Neural cell (in vitro differentiated cells): ENCODE results near the gene SEC61B. TPM values are rescaled to one million over a fixed set of nuclear protein-coding genes. Genes with fewer than 3 reads are reported as not detected.

ENCODE experiments used
- H2AFZ ChIP-seq: fragments of 200-600, 300-800 bp; sonication (generic), shearing (Covaris generic); 2 replicates; pipeline ENCODE4 v1.6.0; 2014; ENCODE audit warnings: low read depth, mild to moderate bottlenecking, antibody characterized with exemption, low read length, moderate library complexity
- H3F3A ChIP-seq: fragments of 200-600 bp; shearing (Covaris generic); 2 replicates; pipeline ENCODE4 v1.6.1; 2016; ENCODE audit warnings: mild to moderate bottlenecking, moderate library complexity, mixed read lengths, antibody characterized with exemption, low read length; ENCODE audit not compliant: insufficient read depth, poor library complexity, severe bottlenecking
- H3K27ac ChIP-seq: fragments of 200-600, 300-800 bp; sonication (generic), shearing (Covaris generic); 2 replicates; pipeline ENCODE4 v1.5.1; 2014; ENCODE audit warnings: mild to moderate bottlenecking, low read length, moderate library complexity
- H3K27me3 ChIP-seq: fragments of 300-800, 200-600 bp; sonication (generic), shearing (Covaris generic); 2 replicates; pipeline ENCODE4 v1.6.0; 2014; ENCODE audit warnings: mild to moderate bottlenecking, low read depth, low read length, moderate library complexity; ENCODE audit not compliant: insufficient read depth
- H3K36me3 ChIP-seq: fragments of 300-800, 200-600 bp; sonication (generic), shearing (Covaris generic); 2 replicates; pipeline ENCODE4 v1.5.1; 2014; ENCODE audit warnings: mild to moderate bottlenecking, antibody characterized with exemption, low read length, moderate library complexity; ENCODE audit not compliant: insufficient read depth
- H3K4me2 ChIP-seq: fragments of 300-800, 200-600 bp; sonication (generic), shearing (Covaris generic); 2 replicates; pipeline ENCODE4 v1.6.0; 2014; ENCODE audit warnings: mild to moderate bottlenecking, low read length
- H3K4me3 ChIP-seq: fragments of 300-800, 200-600 bp; sonication (generic), shearing (Covaris generic); 2 replicates; pipeline ENCODE4 v1.5.1; 2014; ENCODE audit warnings: mild to moderate bottlenecking, low read length, moderate library complexity
- H3K79me2 ChIP-seq: fragments of 200-600 bp; shearing (Covaris generic); replicated peaks from 2 replicates; pipeline ENCODE4 v1.6.0; 2014; ENCODE audit warnings: mild to moderate bottlenecking, low read length, moderate library complexity; ENCODE audit not compliant: insufficient read depth
- H3K9ac ChIP-seq: fragments of 300-800, 200-600 bp; sonication (generic), shearing (Covaris generic); 2 replicates; pipeline ENCODE4 v1.6.1; 2016; ENCODE audit warnings: mild to moderate bottlenecking, low read length, mixed read lengths
- H3K9me2 ChIP-seq: fragments of 200-600 bp; shearing (Covaris generic); 2 replicates; pipeline ENCODE4 v1.6.1; 2016; ENCODE audit warnings: mild to moderate bottlenecking, low read length, mixed read lengths; ENCODE audit not compliant: insufficient read depth
- H3K9me3 ChIP-seq: fragments of 200-600, 300-800 bp; sonication (generic), shearing (Covaris generic); 2 replicates; pipeline ENCODE4 v1.6.1; 2016; ENCODE audit warnings: mild to moderate bottlenecking, mixed run types, low read length, moderate library complexity, mixed read lengths
- H4K20me1 ChIP-seq: fragments of 200-600 bp; shearing (Covaris generic); 2 replicates; pipeline ENCODE4 v1.6.1; 2016; ENCODE audit warnings: mild to moderate bottlenecking, mixed run types; ENCODE audit not compliant: insufficient read depth
- EP300 ChIP-seq: fragments of 450-650 bp; conservative IDR thresholded peaks from 2 replicates; pipeline ENCODE4 v1.6.1; 2014; ENCODE audit warnings: antibody characterized with exemption, mild to moderate bottlenecking, moderate library complexity; ENCODE audit not compliant: poor library complexity, severe bottlenecking
- EZH2 ChIP-seq: fragments of 200-600, 300-800 bp; shearing (Covaris generic), sonication (generic); IDR thresholded peaks from 2 replicates; pipeline ENCODE4 v1.6.1; 2014; ENCODE audit warnings: antibody characterized with exemption, low read length, borderline replicate concordance, mild to moderate bottlenecking; ENCODE audit not compliant: insufficient read depth, poor library complexity, severe bottlenecking
- MXI1 ChIP-seq: fragments of 450-650 bp; conservative IDR thresholded peaks from 2 replicates; pipeline ENCODE4 v1.6.1; 2014; ENCODE audit warnings: antibody characterized with exemption, mild to moderate bottlenecking; ENCODE audit not compliant: poor library complexity, severe bottlenecking
- POLR2AphosphoS5 ChIP-seq: IDR thresholded peaks from 2 replicates; pipeline ENCODE4 v1.6.1; 2012
- RAD21 ChIP-seq: fragments of 450-650 bp; conservative IDR thresholded peaks from 2 replicates; pipeline ENCODE4 v1.6.1; 2014; ENCODE audit warnings: antibody characterized with exemption, mild to moderate bottlenecking, moderate library complexity
- SMC3 ChIP-seq: fragments of 450-650 bp; conservative IDR thresholded peaks from 2 replicates; pipeline ENCODE4 v1.6.1; 2014; ENCODE audit warnings: antibody characterized with exemption, mild to moderate bottlenecking, moderate library complexity; ENCODE audit not compliant: poor library complexity
- TAF1 ChIP-seq: IDR thresholded peaks from 2 replicates; pipeline ENCODE4 v1.6.1; 2012; ENCODE audit warnings: low read depth
- polyA plus RNA-seq: library from polyadenylated mRNA; depleted of rRNA; stranded (reverse); fragments of >200 nt; gene quantifications from 2 replicates; pipeline ENCODE4 v1.2.3, GENCODE V29; 2014
- TF ChIP-seq, protein P1 (sequence below): fragments of 450-650 bp; IDR thresholded peaks from 2 replicates; pipeline ENCODE4 v1.5.1; 2014; ENCODE audit warnings: antibody characterized with exemption, mild to moderate bottlenecking, moderate library complexity; ENCODE audit not compliant: poor library complexity, severe bottlenecking
- TF ChIP-seq, protein P2 (sequence below): IDR thresholded peaks from 2 replicates; pipeline ENCODE4 v1.6.1; 2012; ENCODE audit warnings: borderline replicate concordance

The SEC61B gene
- polyA plus RNA-seq, 1 donor from 2014 or later: 203 TPM

DNA sequence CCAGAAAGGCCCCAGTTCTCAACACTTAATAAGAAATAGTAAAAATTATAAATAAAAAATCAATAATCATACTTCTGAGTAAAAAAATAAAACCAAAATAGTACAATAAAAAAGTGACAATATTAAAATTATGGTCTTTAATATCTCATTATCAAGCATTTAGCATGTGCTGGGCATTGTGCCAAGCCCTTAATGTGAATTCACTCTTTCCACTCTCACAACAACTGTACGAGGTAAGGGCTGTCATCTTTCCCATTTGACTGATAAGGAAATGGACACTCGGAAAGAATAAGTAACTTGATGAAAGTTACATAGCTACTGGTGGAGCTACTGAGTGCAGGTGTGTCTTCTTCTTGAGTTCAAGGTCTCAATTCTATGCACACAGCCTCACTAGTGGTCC, 43.6 kb downstream of the SEC61B start:
- Histone ChIP-seq H3K27me3 (no peaks in the 10 kb centered on the region), H3K9ac (no peak overlapping the region), H3K9me2 (no peaks in the 10 kb centered on the region), H3K27ac (no peak overlapping the region), H3K9me3 (no peaks in the 10 kb centered on the region), H3K4me3 (no peak overlapping the region), H4K20me1 (no peaks in the 10 kb centered on the region), H3K36me3 (no peaks in the 10 kb centered on the region), H2AFZ (no peak overlapping the region), H3K4me2 (no peak overlapping the region), H3F3A (no peaks in the 10 kb centered on the region), H3K79me2 (no peaks in the 10 kb centered on the region)
- TF ChIP-seq MXI1 (no peak), RAD21 (no peak), SMC3 (no peak), EZH2 (no peak), EP300 (no peak), POLR2AphosphoS5 (no peak), TAF1 (no peak)
- TF ChIP-seq, protein P1, sequence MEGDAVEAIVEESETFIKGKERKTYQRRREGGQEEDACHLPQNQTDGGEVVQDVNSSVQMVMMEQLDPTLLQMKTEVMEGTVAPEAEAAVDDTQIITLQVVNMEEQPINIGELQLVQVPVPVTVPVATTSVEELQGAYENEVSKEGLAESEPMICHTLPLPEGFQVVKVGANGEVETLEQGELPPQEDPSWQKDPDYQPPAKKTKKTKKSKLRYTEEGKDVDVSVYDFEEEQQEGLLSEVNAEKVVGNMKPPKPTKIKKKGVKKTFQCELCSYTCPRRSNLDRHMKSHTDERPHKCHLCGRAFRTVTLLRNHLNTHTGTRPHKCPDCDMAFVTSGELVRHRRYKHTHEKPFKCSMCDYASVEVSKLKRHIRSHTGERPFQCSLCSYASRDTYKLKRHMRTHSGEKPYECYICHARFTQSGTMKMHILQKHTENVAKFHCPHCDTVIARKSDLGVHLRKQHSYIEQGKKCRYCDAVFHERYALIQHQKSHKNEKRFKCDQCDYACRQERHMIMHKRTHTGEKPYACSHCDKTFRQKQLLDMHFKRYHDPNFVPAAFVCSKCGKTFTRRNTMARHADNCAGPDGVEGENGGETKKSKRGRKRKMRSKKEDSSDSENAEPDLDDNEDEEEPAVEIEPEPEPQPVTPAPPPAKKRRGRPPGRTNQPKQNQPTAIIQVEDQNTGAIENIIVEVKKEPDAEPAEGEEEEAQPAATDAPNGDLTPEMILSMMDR: no peak
- TF ChIP-seq, protein P2, sequence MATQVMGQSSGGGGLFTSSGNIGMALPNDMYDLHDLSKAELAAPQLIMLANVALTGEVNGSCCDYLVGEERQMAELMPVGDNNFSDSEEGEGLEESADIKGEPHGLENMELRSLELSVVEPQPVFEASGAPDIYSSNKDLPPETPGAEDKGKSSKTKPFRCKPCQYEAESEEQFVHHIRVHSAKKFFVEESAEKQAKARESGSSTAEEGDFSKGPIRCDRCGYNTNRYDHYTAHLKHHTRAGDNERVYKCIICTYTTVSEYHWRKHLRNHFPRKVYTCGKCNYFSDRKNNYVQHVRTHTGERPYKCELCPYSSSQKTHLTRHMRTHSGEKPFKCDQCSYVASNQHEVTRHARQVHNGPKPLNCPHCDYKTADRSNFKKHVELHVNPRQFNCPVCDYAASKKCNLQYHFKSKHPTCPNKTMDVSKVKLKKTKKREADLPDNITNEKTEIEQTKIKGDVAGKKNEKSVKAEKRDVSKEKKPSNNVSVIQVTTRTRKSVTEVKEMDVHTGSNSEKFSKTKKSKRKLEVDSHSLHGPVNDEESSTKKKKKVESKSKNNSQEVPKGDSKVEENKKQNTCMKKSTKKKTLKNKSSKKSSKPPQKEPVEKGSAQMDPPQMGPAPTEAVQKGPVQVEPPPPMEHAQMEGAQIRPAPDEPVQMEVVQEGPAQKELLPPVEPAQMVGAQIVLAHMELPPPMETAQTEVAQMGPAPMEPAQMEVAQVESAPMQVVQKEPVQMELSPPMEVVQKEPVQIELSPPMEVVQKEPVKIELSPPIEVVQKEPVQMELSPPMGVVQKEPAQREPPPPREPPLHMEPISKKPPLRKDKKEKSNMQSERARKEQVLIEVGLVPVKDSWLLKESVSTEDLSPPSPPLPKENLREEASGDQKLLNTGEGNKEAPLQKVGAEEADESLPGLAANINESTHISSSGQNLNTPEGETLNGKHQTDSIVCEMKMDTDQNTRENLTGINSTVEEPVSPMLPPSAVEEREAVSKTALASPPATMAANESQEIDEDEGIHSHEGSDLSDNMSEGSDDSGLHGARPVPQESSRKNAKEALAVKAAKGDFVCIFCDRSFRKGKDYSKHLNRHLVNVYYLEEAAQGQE: no peak

DNA sequence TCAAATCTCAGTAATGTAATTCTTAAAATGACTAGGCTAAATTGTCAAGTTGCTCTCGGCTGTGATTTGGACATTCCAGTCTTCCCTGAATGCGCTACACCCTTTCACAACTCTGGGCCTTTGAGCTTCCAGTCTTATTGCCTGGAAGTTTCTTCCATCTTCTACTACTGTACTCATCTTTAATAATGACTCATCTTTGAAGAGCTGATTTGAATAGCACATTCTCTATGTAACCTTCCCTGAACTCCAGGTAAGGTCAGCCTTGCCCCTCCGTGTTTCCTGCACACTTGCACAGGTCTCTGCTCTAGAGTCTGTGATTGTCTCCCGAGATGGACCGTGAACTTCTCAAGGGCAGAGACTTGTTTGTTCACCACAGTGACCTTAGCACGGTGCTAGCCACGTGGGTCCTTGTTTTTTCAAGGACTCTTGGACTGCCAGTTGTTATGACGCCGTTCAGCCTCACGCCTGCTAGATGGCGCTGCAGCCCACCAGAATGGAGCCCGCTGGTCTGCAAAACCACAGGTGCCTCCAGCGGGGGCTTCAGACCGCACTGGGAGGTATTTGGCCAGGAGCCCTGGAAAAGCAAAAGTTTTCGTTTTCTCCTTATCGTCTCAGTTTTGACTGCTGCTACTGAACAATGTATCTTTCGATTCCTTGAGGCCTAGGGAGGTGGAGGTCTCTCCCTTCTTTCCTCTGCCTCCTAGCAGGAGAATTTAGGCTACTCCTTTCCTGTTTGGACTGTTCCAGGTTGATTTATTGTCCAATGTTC, 44.4 kb downstream of the SEC61B start:
- TF ChIP-seq SMC3 (peak; percentile 80), EZH2 (no peak), POLR2AphosphoS5 (no peak), RAD21 (peak; percentile 79), MXI1 (no peak), TAF1 (no peak), EP300 (no peak)
- TF ChIP-seq, protein P2: no peak
- TF ChIP-seq, protein P1: peak; percentile 74
- H3K79me2 ChIP-seq: no peaks in the 10 kb centered on the region
- no peaks in the 10 kb centered on the region for H3K9me3 ChIP-seq
- H4K20me1 ChIP-seq: no peaks in the 10 kb centered on the region
- H3K36me3 ChIP-seq: no peaks in the 10 kb centered on the region
- no peak overlapping the region for H3K9ac ChIP-seq
- no peak overlapping the region for H3K27ac ChIP-seq
- no peak overlapping the region for H2AFZ ChIP-seq
- no peaks in the 10 kb centered on the region for H3K27me3 ChIP-seq
- no peak overlapping the region for H3K4me3 ChIP-seq
- no peaks in the 10 kb centered on the region for H3F3A ChIP-seq
- no peaks in the 10 kb centered on the region for H3K9me2 ChIP-seq
- H3K4me2 ChIP-seq: no peak overlapping the region
